GM19035 (cell line): ENCODE measurements around the gene DNAL1.
"Not testable (repeated sequence)": the region's sequence is repeated elsewhere in the genome, so short reads cannot be mapped to it uniquely, and the experiment has no call there.

Source experiments
- ATAC-seq: cut with Tn5 transposase; IDR thresholded peaks from one replicate; pipeline ENCODE4 v1.9.1; 2021; ENCODE audit not compliant: unreplicated experiment

DNAL1 gene

GRCh38 chr14:73644531-73645247 lies at the start of gene DNAL1:
Gene DNAL1, plus strand, starts transcription at chr14:73644986. Its CDS starts 54 bp downstream, at chr14:73645040.
- ATAC-seq = peak; percentile 98

GRCh38 chr14:73599499-73599898 lies 45.3 kb upstream of the DNAL1 start:
- no peak for ATAC-seq

- no peak for ATAC-seq
Measured at GRCh38 chr14:73602994-73603393, 41.8 kb upstream of the DNAL1 start.

GRCh38 chr14:73606271-73606670 lies 38.5 kb upstream of the DNAL1 start:
- ATAC-seq = no peak

- no peak for ATAC-seq
Measured at GRCh38 chr14:73607241-73607640, 37.5 kb upstream of the DNAL1 start.

- ATAC-seq = no peak
Measured at GRCh38 chr14:73610687-73611086, 34.1 kb upstream of the DNAL1 start.

- ATAC-seq = peak; percentile 74
Measured at GRCh38 chr14:73612339-73613045, 32.3 kb upstream of the DNAL1 start, which contains the start of gene ACOT6. Gene ACOT6, plus strand, starts transcription at chr14:73612517. Its CDS starts 55 bp downstream, at chr14:73612572.

GRCh38 chr14:73613046-73613383 lies 31.8 kb upstream of the DNAL1 start:
- ATAC-seq = no peak

- ATAC-seq = no peak
Measured at GRCh38 chr14:73613419-73613963, 31.3 kb upstream of the DNAL1 start.

GRCh38 chr14:73616831-73617230 lies 28.0 kb upstream of the DNAL1 start:
- no peak for ATAC-seq

GRCh38 chr14:73619524-73619923 lies 25.3 kb upstream of the DNAL1 start:
- ATAC-seq = no peak

GRCh38 chr14:73620268-73620667 lies 24.5 kb upstream of the DNAL1 start:
- ATAC-seq = no peak

- no peak for ATAC-seq
Measured at GRCh38 chr14:73623504-73624054, 21.2 kb upstream of the DNAL1 start.

GRCh38 chr14:73625706-73626105 lies 19.1 kb upstream of the DNAL1 start:
- no peak for ATAC-seq

GRCh38 chr14:73627151-73627558 lies 17.6 kb upstream of the DNAL1 start:
- ATAC-seq = no peak

- no peak for ATAC-seq
Measured at GRCh38 chr14:73630009-73630780, 14.6 kb upstream of the DNAL1 start.

GRCh38 chr14:73633116-73634010 lies 11.4 kb upstream of the DNAL1 start:
- ATAC-seq = peak; percentile 72

- peak; percentile 21 for ATAC-seq
Measured at GRCh38 chr14:73634011-73634833, 10.6 kb upstream of the DNAL1 start.

- not testable (repeated sequence) for ATAC-seq
Measured at GRCh38 chr14:73636355-73636754, 8.4 kb upstream of the DNAL1 start.
